CD4-positive, alpha-beta T cell treated with Interleukin-15 for 4 hours (primary cell): ENCODE results near the gene RANBP10.
"Not testable (repeated sequence)": the region's sequence is repeated elsewhere in the genome, so short reads cannot be mapped to it uniquely, and the experiment has no call there.

ENCODE experiments used
- DNase-seq: peaks from one replicate; pipeline ENCODE4 v3.0.0-alpha.2; 2020; ENCODE audit warnings: low spot score

RANBP10 gene

GRCh38 chr16:67713647-67714273 lies 92.6 kb downstream of the RANBP10 start:
- DNase-seq: no peak

DNA sequence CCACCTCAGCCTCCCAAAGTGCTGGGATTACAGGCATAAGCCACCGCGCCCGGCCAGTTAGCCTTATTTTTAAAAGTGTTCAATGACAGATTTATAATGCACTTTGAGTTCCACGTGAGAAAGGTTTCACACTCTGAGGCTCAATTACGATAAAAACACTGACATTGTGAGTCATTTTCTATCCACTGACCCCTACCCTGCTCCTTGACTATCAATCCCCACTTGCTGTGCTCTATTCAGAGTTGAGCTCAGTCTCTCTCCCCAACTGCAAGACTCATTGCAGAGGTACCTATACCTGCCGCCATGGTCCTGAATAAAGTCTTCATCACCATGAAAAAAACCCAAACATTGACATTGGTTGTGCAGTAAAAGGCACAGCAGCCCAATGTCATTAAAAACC lies 95.8 kb downstream of the RANBP10 start:
- DNase-seq: no peak

DNA sequence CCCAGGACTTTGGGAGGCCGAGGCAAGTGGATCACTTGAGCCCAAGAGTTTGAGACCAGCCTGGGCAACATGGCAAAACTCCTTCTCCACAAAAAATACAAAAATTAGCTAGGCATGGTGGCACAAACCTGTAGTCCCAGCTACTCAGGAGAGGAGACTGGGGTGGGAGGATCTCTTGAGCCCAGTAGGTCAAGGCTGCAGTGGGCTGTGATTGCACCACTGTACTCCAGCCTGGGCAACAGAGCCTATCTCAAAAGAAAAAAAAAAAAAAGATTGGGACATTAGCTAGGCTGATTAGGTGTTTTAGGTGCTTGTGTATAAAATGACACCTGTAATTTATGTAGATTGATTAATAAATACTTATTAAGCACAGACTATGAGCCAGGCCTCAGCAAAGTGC lies 97.3 kb downstream of the RANBP10 start:
- DNase-seq: no peak

- no peak for DNase-seq
Observed at GRCh38 chr16:67708368-67708771, 98.0 kb downstream of the RANBP10 start.

DNA sequence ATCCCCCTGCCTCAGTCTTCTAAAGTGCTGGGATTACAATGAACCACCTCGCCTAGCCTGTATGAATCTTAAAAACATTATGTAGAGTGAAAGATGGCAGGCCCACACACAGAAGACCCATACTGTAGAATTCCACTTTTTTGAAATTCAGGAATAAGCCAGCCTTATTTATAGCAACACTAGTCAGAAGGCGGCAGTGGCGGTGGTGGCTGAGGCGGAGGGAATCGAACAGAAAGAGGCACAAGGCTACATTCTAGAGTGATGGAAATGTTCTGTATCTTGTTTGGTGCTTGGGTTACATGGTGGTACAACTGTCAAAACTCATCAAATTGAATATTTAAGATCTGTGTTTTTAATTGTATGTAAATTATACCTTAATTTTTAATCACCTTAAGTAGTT lies 98.6 kb downstream of the RANBP10 start:
- no peak for DNase-seq

- DNase-seq: no peak
Observed at GRCh38 chr16:67707210-67707609, 99.2 kb downstream of the RANBP10 start.

DNA sequence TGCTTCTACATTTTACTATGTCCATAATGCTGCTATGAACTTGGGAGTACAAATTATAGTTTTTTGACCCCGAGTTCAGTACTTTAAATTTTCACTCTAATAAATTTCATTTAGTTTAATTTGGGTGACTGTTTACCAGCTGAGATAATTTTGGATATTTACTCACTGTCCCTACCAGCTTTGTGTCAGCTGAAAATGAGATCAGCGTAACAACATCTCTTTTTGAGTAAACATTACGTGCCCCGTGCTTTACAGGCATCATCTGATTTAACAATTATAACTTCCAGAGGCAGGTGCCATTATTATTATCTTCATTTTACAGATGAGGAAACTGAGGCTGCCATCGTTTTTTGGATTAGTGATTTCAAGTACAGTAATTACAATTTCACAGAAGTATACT lies 102.2 kb downstream of the RANBP10 start:
- no peak for DNase-seq

DNA sequence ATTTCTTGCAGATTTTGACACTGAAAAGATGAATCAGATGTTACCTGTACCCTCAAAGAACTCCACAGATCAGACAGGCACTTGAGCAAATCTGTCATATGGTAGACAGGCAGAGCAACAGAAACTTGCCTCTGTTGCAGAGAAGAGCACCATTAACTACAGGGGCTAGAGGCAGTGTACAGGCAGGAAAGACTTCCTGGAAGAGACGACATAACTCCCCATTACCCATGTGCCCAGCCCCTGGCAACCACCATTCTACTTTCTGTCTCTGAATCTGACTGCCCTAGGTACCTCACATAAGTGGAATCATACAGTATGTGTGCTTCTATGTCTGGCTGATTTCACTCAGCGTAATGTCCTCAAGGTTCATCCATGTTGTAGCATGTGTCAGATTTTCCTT lies 102.7 kb downstream of the RANBP10 start:
- peak; percentile 17 for DNase-seq

DNA sequence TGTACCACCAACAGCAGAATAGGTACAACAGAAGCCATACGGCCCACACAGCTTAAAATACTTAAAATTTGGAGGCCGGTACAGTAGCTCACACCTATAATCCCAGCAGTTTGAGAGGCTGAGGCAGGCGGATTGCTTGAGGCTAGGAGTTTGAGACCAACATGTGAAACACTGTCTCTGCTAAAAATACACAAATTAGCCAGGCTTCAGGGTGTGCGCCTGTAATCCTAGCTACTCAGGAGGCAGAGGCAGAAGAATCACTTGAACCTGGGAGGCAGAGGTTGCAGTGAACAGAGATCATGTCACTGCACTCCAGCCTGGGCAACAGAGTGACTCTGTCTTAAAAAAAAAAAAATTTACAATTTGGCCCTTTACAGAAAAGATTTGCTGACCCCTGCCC lies 104.2 kb downstream of the RANBP10 start:
- DNase-seq: no peak

DNA sequence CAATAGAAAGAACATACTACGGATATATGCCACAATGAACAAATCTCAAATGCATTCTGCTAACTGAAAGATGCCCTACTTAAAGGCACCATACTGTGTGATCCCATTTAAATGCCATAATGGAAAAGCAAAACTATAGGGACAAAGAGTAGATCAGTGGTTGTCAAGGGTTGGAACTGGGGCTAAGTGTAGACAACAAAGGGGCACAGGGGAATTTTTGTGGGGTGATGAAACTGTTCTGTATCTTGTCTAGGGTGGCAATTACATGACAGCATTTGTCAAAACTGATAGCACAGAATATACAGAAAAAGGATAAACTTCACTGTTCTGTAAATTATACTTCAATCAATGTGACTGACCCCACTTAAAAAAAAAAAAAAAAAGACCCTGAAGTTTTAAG lies 104.9 kb downstream of the RANBP10 start:
- no peak for DNase-seq

DNA sequence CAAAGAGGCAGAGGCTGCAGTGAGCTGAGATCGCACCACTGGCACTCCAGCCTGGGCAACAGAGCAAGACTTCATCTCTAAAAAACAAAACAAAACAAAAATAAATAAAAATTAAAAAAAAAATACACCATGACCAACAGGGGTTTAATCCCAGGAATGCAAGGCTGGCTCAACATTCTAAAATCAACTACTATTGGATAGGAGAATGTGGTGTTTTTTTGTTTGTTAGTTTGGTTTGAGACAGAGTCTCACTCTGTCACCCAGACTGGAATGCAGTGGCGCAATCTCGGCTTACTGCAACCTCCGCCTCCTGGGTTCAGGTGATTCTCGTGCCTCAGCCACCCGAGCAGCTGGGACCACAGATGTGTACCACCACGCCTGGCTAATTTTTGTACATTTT lies 107.1 kb downstream of the RANBP10 start:
- DNase-seq: no peak

DNA sequence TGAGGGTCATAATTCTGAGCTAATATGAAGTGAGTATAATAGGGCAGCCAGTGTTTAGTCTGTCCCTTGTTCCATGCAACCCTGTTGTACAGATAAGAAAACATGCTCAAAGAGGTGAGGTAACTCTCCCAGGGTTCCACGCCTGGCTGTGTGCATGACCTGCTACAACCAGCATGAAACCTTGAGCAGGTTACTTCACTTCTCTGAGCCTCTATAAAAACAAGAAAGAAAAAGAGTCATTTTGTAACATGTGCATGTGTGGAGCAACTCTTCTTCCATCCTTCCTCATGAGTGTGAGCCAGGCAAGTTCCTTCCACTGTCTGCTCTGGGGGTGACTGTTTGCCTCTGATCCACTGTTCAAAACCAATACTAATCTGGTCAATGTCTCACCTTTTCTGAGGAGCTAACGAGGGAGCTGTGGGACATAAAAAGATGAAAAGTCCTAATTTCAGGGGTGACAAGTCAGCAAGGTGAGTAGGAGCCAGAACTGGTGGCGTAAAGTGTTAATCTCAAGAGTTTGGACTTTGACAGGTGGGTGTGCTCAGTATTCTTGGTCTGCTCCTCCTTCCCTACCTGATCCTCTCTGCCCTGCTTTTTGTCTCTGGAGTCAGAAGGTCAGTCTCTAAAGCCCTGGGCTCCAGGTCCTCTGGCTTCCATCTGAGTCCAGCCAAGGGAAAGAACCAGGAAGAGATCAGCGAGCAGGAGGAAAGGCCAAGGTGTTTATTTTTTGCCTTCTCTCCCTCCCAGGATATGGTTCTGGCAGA lies 108.8 kb downstream of the RANBP10 start:
- no peak for DNase-seq

GRCh38 chr16:67694611-67695010 lies 111.7 kb downstream of the RANBP10 start:
- no peak for DNase-seq

DNA sequence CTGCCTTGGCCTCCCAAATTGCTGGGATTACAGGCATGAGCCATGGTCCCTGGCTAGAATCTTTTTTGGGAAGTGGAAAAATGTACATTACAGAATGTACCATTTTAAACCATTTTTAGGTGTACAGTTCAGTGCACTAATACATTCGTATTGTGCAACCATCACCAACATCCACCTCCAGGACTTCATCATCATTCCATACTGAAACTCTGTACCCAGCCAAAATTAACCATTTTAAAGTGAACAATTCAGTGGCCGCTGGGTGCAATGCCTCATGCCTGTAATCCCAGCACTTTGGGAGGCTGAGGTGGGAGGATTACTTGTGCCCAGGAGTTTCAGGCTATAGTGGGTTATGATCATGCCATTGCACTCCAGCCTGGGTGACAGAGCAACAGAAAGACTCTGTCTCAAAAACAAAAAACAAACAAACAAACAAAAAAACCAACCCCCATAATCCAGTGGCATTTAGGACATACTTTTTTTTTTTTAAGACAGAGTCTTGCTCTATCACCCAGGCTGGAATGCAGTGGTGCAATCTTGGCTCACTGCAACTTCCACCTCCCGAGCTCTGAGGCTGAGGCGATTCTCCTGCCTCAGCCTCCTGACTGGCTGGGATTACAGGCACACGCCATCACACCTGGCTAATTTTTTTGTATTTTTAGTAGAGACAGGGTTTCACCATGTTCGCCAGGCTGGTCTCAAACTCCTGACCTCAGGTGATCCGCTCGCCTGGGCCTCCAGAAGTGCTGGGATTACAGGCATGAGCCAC lies 112.7 kb downstream of the RANBP10 start:
- DNase-seq: not testable (repeated sequence)

GRCh38 chr16:67685388-67686112 lies 120.8 kb downstream of the RANBP10 start:
- no peak for DNase-seq

GRCh38 chr16:67683767-67684166 lies 122.6 kb downstream of the RANBP10 start:
- DNase-seq: no peak

GRCh38 chr16:67679935-67680897 lies 126.1 kb downstream of the RANBP10 start:
- no peak for DNase-seq

- no peak for DNase-seq
Observed at GRCh38 chr16:67678354-67679023, 127.9 kb downstream of the RANBP10 start.

- no peak for DNase-seq
Observed at GRCh38 chr16:67677712-67678111, 128.6 kb downstream of the RANBP10 start.

DNA sequence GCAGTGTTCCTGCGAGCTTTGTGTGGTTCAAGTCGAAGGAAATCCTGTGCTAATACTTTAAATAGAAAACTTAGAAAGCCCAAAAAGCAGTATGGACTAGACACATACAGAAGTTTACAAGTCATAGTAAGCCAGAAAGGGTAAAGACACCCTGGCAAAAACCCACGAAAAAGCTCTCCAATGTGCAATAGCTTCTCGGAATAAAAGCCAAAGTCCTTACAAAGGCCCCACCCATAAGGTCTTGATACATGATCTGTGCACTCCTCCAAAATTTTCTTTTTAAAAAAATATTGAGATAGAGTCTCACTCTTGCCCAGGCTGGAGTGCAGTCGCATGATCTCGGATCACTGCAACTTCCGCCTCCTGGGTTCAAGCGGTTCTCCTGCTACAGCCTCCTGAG lies 129.4 kb downstream of the RANBP10 start:
- no peak for DNase-seq

- DNase-seq: no peak
Observed at GRCh38 chr16:67676516-67676915, 129.8 kb downstream of the RANBP10 start.
